GM19240 (cell line): Measurements from ENCODE around the gene CAGE1.

Experiments
- DNase-seq: peaks from one replicate; pipeline ENCODE4 v3.0.0; 2011; ENCODE audit warnings: low spot score; ENCODE audit not compliant: insufficient read length

Gene CAGE1

DNA sequence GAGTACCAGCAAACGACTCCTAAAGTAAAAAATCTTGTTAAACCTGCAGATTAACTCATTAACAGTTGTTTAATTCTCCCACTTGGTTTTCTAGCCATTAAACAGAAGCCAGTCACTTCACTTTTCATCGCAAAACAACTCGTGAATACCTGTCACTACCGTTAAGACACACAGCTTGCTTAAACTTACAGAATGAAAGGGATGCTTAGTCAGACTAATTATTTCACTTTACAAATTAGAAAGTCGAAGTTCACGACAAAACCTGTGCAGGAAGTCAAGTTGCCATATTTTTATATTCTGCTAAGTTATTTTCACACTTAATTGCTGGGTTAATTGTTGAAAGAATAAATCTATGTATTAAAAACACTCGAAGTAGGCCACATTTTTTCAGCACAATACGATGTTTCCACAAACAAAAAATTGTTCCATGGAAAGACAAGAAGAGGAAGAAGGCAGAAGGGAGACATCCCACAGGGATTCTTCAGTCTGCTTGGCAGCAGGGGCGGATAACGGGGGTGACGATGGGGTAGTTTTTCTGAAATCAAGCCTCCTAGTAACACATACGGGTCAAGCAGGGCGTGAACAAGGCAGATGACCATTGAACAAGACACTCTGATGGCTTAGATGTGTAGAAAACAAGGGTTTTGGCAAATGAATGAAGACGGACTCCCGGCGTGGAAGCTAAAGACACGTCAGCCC, 77.5 kb downstream of the CAGE1 start:
- DNase-seq = no peak

DNA sequence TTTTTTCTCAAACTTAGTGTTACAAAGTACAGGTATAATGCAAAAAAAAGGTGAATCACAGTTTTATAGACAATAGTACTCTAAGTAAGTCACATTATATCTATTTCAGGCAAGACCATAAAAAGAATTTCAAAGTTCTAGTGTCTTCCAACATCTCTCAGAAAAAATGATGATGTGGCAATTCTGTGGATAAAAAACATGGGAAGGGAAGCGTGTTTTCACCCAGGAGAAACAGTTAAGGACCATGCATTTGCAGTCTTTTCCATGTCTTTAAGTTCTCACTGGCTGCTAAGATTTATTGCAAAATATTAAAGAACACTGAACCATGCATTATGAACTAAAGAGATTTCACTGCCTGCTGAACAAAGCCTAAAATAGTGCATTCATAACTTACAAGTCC, 78.4 kb downstream of the CAGE1 start:
- DNase-seq = no peak

DNA sequence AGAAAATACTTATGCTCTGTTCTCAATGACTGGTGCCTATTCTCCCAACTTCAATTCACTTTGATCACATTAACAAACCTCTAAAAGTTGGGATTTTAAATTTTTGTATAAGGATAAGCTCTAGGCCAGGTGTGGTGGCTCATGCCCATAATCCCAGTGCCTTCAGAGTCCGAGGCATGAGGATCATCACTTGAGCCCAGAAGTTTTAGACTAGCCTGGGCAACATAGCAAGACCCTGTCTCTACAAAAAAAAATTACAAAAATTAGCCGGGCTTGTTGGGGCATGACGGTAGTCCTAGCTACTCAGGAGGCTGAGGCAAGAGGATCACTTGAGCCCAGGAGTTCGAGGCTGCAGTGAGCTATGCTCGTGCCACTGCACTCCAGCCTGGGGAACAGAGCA, 80.5 kb downstream of the CAGE1 start:
- DNase-seq = no peak

DNA sequence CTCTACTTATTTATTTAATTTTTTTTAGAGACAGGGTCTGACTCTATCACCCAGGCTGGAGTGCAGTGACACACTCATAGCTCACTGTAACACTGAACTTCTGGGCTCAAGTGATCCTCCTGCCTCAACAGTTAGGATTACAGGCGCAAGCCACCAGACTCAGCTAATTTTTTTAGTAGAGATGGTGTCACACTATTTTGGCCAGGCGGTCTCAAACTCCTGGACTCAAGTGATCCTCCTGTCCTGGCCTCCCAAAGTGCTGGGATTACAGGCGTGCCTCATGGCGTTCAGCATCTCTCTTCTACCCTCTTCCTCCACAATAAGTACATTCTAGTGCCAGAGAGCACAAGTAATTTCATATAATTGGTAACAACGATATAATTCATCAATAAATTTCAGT, 82.0 kb downstream of the CAGE1 start:
- no peak for DNase-seq

DNA sequence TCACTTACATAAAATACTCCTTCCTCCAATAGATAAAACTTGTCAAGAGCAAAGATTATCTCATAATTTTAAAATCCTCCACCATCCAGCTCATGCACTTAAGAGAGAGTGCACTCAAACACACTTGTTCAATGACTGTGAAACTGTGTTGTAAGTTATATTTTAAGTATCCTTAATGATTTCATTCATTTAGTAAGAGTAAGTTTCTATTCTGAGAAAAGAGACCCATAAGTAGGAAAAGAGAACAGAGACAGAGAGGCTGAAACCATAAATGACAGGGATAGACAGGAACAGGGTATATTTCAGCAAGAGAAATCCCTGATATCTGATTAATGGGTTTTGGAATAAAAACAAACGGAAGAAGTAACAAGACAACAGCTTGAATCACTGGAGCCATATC, 84.7 kb downstream of the CAGE1 start:
- no peak for DNase-seq

DNA sequence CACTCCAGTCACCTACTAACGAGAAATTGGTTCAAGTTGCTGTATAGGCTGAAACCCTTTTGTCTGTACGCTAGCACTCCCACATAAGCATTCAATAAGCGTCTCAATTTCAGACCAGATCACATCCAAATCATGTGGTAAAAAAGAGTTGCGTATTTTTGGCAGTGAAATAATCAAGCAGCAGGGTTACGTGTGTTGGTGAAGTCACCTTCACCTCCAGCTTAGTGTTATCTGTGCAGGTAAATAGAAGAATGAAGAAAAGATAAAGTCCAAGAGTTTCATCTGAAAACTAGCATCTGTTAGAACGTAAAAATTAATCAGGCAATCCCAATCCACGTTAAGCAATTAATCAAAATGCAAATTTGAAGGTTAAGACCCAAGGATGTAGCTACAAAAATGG, 87.8 kb downstream of the CAGE1 start:
- DNase-seq = no peak

DNA sequence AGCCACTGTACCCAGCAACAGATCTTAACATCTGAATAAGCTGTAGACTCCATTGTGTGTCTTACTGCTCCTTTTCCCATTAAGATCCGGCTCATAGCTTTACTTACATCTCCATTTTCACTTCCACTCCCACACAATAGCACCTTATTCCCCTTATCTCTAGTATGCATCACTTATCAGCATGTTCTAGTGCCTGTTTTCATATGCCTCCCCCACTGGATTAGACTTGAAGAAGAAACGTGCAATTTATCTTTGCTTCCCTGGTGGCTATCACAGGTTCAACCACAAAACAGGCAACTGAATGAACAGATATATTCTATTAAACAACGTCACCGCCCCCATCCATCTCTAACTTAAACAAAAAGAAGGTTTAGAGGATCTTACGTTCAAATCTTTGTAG, 88.6 kb downstream of the CAGE1 start:
- no peak for DNase-seq

DNA sequence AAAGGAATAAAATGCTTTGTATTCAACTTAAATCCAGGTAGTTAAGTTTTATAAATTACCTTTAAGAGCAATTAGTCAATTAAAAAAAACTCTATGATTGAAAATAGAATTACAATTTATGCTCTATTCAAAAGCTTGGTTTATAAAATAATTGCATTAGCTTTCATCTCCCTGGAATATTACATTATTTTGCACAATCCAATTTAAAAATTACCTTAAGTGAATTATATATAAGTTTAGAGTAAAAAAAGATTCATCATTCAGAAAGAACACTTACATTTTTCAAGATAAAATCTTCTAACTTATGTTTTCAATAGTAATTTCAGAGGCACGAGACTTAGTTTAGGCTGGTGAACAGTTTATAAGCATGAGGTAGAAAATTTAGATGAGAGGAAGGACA, 91.4 kb downstream of the CAGE1 start:
- DNase-seq = no peak

DNA sequence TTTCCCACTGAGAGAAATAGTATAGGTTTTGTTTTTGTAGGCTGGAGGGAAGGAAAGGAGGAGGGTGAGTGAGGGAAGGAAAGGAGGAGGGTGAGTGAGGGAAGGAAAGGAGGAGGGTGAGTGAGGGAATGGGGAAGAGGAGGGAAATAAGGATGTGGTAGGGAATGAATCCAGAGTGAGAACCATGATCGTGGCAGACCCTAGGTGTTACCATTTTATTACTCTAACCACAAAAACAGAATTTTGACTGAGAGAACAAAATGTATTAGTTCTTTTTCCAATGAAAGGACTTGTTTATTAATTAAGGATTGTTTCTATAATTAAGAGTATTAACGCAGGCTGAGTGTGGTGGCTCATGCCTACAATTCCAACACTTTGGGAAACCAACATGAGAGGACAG, 92.9 kb downstream of the CAGE1 start:
- DNase-seq = no peak

DNA sequence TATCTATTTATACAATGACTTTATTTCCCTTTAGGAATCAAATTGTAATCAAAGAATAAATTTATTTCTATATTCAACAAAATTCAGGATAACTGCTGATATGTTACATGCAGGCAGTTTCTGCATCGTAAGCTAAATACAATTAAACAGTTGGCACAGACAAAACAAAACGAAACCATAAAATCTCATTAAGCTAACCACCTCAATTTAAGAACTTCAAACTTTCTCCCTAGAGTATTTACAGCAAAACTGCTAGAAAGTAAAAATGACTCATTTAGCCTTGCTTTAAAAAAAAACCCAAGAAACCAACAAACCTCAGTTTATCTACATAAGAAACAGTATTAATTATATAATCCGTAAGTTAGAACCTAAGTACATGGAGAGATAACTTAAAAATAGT, 93.6 kb downstream of the CAGE1 start:
- DNase-seq = no peak

DNA sequence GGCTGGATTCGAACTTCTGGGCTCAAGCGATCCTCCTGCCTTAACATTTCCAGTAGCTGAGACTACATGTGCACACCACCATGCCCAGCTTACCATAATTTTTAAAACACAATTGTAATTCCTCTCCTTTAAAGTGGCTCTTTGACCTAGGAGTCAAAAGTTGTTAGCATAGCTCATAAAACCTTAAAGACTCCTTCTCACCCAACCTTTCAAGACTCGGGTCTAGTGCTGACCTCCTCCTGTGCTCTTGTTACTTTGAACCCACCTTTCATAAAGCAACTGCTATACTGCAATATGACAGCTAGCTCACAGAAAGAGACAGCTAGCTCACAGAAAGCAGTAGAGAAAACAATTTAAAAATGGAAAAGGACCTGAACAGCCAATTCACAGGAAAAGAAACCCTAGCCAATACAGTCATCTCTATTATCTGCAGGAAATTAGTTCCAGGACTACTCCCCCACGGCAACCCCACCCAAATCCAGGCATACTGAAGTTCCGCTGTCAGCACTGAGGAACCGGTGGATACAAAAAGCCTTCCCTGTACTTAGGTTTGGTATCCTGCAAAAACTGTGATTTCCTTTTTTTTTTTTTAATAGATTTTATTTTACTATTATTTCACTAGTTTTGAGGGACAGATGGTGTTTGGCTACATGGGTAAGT, 96.8 kb downstream of the CAGE1 start:
- no peak for DNase-seq

DNA sequence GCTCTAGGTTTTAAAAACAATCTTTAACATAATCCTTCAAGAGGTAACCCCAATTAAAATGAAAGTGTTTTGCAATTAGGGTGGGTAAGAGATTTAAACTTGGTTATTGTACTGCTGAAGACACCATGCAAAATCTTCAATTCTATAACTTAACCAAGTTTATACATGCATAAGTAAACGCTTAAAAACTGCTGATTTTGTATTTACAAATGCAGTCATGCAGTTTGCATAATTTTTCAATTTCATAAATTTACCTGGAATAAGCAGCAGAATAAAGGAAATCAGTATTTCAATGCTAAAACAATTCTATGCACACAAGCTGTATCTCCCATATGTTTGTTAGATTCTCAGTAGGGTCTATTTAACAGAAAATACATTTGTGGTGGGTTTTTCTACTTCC, 99.5 kb downstream of the CAGE1 start:
- DNase-seq = no peak

DNA sequence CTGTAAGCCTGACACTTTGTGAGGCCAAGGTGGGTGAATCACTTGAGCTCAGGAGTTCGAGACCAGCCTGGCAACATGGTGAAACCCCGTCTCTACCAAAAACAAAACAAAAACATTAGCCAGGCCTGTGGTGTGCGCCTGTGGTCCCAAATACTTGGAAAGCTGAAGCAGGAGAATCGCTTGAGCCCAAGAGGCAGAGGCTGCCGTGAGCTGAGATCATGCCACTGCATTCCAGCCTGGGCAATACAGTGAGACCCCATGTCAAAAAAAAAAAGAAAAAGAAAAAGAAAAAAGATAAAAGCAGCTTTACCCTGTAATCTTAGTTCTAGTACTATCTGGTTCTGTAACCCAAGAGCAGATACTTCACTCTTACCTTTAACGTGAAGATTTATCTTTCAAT, 104.1 kb downstream of the CAGE1 start:
- DNase-seq = no peak

DNA sequence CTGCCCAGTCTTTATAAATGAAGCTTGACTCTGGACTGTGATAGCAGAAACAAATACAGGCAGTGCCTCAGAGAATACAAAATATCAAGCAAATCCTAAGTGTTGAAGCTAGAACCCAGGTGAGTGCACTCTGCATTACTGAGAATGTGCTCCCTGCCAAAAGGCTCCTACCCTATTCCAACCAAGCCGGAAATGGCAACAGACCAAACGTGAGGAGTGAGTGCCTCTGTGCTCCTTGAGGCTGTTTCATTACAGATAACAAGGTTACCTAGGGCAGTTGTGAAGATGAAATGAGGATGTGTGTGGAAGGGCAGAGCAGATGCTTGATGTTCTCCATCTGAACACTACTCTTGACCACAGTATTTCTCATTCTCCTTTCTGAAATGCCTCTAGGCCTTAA, 105.9 kb downstream of the CAGE1 start:
- DNase-seq = no peak

DNA sequence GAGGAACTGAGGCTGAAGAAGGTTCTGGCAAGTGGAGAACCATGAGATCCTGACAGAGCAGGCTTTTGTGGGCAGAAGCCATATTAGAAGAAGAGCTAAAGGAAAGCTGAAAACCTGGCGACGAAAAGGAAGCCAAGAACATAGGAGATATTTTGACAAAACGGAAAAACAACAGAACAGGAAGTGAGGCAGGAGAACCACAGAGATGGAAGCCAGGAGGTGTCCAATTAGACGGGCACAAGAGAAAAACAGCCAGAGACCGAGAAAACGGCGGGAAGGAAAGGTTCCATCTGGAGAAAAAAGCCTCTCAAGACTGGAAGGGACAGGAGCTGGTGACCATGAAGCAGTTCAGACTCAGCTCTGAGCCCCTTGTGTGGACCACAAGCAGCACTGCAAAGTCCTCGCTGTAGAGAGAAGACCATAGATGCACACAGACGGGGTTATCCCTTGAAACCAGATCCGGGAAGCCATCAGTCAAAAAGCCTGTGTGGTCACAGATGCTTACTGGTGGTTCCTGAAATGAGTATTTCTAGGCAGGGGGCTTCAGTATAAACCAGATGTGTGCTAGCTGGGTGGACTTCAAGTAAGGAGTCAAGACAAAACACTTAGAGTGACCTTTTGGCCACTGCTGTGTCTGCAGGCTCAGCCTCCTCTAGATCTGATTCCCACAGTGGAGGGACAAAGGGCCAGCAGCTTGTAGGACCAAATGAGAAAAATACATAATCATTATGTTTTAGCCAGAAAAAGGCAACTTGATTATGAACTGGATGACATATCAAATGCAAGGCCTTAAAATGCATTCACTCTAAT, 107.2 kb downstream of the CAGE1 start:
- DNase-seq = no peak
